GM21381 (cell line): ENCODE measurements around the gene MRNIP.

Experiments
- ATAC-seq: cut with Tn5 transposase; IDR thresholded peaks from one replicate; pipeline ENCODE4 v1.9.1; 2021; ENCODE audit warnings: mild to moderate bottlenecking, moderate library complexity; ENCODE audit not compliant: unreplicated experiment

The MRNIP gene

GRCh38 chr5:179805529-179806249 lies 52.9 kb downstream of the MRNIP start:
- peak; percentile 18 for ATAC-seq

- ATAC-seq = no peak
Measured at GRCh38 chr5:179805070-179805528, 53.5 kb downstream of the MRNIP start.

GRCh38 chr5:179804555-179804947 lies 54.1 kb downstream of the MRNIP start:
- ATAC-seq = no peak

GRCh38 chr5:179803651-179804554 lies 54.7 kb downstream of the MRNIP start:
- ATAC-seq = no peak

- ATAC-seq = no peak
Measured at GRCh38 chr5:179802950-179803562, 55.6 kb downstream of the MRNIP start.

GRCh38 chr5:179802207-179802883 lies 56.3 kb downstream of the MRNIP start:
- no peak for ATAC-seq

- no peak for ATAC-seq
Measured at GRCh38 chr5:179801304-179802206, 57.1 kb downstream of the MRNIP start.

GRCh38 chr5:179800696-179801201 lies 57.9 kb downstream of the MRNIP start:
- no peak for ATAC-seq

- ATAC-seq = no peak
Measured at GRCh38 chr5:179800071-179800695, 58.4 kb downstream of the MRNIP start.

GRCh38 chr5:179799644-179799973 lies 59.0 kb downstream of the MRNIP start:
- ATAC-seq = no peak

GRCh38 chr5:179798771-179799643 lies 59.6 kb downstream of the MRNIP start:
- ATAC-seq = no peak

GRCh38 chr5:179798144-179798770 lies 60.4 kb downstream of the MRNIP start:
- ATAC-seq = no peak

- ATAC-seq = no peak
Measured at GRCh38 chr5:179797741-179798140, 60.9 kb downstream of the MRNIP start.

GRCh38 chr5:179796877-179797608 lies 61.6 kb downstream of the MRNIP start:
- ATAC-seq = no peak

- peak; percentile 74 for ATAC-seq
Measured at GRCh38 chr5:179795863-179796833, 62.5 kb downstream of the MRNIP start.
